HG03060 (cell line): ENCODE measurements around the gene FAM83G.

Source experiments
- ATAC-seq: cut with Tn5 transposase; IDR thresholded peaks from one replicate; pipeline ENCODE4 v1.9.1; 2021; ENCODE audit warnings: low read depth, moderate number of reproducible peaks; ENCODE audit not compliant: unreplicated experiment

FAM83G gene

DNA sequence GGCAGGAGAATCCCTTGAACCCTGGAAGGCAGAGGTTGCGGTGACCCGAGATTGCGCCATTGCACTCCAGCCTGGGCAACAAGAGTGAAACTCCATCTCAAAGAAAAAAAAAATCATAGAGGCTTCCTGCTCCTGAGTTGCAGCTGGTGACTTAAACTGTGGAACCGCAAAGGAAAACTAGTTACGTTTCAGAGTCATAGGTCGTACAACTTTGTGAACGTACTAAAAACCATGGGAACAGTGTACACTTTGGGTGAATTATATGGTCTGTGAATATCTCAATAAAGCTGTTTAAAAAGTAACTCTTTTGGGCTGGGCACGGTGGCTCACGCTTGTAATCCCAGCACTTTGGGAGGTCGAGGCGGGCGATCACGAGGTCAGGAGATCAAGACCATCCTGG lies 29.0 kb downstream of the FAM83G start:
- ATAC-seq: no peak

GRCh38 chr17:18974407-18975149 lies 30.0 kb downstream of the FAM83G start:
- no peak for ATAC-seq

DNA sequence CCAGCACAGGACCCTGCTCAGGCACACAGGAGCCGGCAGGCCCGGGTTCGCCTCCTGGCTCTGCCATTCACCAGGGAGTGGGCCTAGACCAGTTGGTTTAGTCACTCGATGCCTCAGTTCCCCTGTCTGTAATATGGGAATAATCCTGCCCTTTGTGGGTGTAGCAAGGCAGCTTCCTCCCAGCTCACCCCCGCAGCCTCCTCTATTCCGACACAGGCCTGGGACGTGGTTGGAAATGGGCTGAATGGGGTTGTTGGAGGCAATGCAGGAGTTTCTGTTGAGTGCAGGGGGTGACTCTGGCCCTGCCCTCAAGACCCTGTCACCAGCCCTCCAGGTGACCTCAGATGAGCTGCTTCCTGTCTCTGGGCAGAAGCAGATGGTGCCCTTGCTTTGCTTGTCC lies 32.8 kb downstream of the FAM83G start:
- no peak for ATAC-seq

- no peak for ATAC-seq
Observed at GRCh38 chr17:18970582-18971480, 33.7 kb downstream of the FAM83G start.

DNA sequence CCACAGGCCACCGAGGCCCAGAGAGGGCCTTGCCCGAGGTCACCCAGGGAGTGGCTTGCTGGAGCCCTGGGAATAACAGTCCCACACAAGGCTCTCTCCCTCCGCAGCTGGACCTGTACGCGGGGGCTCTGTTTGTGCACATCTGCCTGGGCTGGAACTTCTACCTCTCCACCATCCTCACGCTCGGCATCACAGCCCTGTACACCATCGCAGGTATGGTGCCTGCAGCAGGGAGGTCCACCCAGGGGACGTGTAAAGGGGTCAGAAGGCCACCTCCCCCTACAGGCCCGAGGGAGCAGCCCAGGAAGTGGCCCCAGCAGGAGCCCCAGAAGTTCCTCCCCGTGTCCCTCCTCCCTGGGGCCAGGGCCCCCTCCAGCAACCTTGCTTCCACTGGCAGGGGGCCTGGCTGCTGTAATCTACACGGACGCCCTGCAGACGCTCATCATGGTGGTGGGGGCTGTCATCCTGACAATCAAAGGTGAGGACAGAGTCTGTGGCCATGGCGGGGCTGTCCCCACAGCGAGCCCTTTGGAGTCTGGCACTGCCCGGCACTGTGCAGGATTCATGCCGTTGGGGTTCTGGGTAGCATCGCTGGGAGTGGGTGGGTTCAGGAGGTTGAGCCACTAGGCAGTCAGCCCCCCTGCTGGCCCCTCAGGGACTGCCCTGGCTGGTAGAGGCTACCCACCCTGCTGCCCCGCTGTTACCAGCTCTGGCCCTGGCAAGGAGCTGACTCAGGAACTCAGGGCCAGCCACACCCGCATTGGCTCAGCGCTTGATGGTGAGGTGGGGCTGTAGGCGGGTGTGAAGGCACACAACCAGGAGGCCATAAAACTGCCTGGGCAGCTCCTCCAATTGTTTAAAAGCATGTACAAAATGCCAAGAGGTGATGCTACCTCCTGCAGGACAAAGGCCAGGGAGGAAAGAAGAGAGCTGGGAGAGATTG lies 35.3 kb downstream of the FAM83G start:
- ATAC-seq: no peak

- no peak for ATAC-seq
Observed at GRCh38 chr17:18968345-18968744, 36.2 kb downstream of the FAM83G start.

DNA sequence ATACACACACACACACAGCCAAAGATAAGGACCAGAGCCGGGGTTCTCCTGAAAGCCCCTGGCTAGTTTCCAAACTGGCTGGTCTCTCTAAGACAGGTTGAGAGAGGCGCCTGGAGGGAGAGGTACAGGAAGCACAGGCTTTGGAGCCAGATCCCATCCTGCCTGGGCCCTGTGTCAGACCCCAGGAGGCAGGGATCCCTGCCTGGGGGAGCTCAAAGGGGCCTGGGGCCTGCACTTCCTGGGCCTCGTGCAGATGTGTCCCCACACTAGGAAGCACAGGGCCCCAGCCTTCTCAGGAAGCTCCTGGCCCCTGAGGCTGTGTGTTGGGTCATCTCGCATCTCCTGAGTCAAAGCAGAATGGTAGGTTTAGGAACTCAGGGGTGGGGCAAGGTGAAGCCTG lies 36.6 kb downstream of the FAM83G start:
- ATAC-seq: no peak

- ATAC-seq: no peak
Observed at GRCh38 chr17:18966831-18967624, 37.5 kb downstream of the FAM83G start.

DNA sequence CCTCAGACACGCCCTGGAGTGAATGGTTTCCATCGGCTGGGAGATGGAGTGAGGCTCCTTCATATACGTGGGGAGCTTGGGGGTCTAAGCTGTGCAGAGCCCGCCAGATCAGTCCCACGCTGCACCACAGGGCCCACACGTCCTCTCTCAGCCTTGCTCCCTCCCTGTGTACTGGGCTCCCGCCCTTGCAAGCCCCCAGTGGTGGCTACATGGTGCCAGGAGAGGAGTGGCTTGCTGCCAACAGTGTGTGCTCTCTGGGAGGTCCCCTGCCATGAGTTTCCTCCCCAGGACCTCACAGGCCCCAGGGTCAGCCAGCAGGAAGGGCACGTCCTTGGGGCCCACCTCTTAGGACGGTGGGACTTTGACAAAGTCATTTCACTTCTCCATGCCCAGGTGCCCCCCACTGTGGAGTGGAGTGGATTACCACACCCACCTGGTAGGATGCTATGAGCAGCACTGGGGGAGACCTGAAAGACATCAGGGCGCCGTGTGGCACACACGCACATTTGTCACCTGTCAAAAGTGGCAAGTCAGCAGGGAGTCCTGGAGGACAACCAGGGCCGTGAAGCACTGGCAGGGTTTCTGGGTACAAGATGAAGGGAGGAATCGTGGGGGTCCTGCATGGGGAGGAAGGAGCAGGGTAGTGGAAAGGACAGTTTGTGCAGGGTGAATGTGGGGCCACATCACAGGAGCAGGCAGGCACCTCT lies 38.9 kb downstream of the FAM83G start:
- no peak for ATAC-seq

DNA sequence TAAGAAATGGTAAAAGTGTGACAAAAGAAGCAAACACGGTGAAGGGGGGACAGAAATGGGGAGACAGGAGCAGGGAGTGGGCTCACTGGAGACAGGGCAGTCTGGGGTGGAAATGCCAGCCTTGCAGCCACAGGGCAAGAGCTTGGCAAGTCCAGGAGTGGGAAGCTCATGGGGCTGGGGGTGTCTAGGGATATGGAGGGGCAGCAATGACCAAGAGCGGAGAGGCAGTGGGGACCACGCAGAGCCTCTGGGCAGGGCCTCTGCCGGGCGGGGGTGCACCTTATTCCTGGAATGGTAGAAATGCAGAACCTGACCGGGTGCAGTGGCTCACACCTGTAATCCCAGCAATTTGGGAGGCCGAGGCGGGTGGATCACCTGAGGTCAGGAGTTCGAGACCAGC lies 40.0 kb downstream of the FAM83G start:
- ATAC-seq: no peak

GRCh38 chr17:18964018-18964351 lies 40.6 kb downstream of the FAM83G start:
- no peak for ATAC-seq

- ATAC-seq: no peak
Observed at GRCh38 chr17:18963126-18964017, 41.2 kb downstream of the FAM83G start.

GRCh38 chr17:18962494-18962815 lies 42.1 kb downstream of the FAM83G start:
- ATAC-seq: no peak

DNA sequence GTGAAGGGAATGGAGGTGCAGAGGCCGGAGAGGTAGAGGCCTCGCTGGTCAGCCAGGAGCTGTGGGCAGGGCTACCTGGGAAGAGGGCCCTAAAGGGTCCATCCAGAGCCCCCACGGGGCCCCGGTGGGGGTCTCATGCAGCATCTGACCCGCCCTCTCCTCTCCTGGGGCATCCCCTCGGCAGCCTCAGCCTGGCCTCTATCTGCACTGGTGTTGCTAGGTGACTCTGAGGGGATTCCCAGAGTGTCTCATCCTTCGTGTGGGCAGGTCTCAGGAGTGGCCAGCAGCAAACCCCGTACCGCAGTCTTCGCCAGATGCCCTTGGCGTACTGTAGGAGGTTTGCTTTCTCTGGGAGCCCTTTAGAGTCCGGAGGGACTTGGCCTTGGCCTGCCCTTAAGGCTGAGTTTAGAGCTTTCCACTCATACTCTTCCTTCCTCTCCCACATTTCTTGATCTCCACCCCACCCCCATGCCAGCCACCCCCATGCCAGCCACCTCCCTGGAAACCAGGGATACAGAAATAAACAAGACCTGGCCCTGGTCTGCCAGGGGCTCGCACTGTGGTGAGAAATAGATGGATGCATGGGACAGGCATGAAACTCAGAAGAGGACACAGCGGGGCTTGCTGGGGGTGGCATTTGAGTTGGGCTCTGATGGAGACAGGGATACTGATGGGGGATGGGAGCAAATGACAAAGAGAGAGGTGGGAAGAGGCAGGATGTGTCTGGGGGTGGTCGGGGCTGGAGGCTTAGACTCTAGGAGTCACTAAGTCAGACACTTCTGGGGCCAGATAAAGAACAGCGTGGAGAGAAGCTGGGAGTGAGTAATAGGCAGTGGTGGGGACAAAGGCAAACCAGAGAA lies 42.7 kb downstream of the FAM83G start:
- no peak for ATAC-seq

DNA sequence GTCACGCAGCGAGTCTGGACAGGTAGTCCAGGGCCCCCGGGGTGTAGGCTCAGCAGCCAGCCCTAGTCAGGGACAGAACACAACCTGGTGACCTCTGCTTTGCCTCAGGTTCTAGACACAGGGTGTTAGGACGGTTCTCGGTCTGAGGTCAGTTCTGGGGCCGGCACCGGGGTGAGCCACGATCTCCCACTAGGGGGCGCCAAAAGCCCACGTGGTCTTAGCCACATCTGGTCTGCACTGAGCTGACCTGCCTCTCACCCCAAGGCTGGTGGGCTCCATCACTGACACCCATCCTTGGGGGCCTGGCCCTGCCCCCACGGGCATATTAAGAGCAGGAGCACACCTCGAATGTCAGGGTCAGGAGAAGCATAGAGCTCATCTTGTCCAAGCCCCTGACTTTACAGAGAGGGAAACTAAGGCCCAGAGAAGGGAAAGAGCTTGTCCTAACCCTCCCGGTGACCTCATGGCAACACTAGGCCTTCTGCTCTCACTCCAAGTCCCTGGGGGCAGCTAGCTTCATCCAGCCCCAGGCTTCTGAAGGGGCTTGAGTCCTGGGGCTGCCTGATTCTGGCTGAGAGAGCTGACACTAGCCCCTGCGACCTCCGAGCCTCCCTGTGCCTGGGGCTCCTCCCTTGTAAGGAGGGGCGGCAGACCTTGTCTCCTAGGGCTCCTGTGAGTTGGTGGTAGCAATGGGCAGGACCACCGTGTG lies 43.6 kb downstream of the FAM83G start:
- no peak for ATAC-seq

- no peak for ATAC-seq
Observed at GRCh38 chr17:18960241-18960665, 44.3 kb downstream of the FAM83G start.

- ATAC-seq: no peak
Observed at GRCh38 chr17:18959845-18960240, 44.7 kb downstream of the FAM83G start.
